NCI-H1436 (cell line): ENCODE results near the gene ZNRD2.

Experiments
- DNase-seq: peaks from one replicate; lab custom pipeline; 2025; lab: John Stamatoyannopoulos, UW

The ZNRD2 gene

DNA sequence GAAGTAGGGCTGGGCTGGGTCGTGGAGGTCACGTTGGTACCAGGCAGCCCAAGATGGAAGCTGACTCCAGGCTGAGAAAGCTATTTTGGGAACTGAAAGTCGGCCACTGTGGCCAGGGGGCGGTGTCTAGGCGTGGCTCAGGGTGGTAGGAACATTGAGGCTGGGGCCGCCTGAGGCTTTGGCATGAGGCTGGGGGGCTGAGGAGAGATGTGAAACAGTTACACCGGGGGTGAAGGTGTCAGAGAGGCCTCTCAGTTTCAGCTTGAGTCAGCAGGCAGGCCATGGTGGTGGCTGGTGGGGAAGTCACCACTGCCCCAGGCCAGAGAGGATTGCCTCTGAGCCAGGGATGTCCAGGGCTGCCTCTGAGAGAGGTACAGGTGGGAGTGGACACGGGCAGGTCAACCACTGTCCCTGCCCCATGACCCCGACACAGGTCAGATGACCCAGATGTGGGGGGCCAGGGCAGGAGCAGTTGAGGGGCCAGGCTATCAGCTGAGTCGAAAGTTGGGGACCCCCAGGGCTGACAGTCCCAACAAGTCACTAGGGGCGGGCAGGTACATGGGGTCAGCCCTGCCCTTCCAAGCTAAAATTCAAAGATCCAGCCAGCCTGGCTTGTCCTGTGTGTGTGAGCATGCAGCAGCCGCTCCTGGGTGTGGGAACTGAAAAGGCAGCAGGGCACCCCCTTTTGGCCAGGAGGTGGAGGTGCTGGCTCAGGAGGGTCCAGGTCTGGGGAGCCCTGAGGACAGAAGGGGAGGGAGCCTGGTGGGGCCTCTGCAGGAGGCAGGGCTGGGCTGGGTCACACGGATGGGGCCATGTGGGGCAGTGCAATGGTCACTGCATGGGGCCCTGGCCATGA, 18.1 kb downstream of the ZNRD2 start:
- no peak for DNase-seq

DNA sequence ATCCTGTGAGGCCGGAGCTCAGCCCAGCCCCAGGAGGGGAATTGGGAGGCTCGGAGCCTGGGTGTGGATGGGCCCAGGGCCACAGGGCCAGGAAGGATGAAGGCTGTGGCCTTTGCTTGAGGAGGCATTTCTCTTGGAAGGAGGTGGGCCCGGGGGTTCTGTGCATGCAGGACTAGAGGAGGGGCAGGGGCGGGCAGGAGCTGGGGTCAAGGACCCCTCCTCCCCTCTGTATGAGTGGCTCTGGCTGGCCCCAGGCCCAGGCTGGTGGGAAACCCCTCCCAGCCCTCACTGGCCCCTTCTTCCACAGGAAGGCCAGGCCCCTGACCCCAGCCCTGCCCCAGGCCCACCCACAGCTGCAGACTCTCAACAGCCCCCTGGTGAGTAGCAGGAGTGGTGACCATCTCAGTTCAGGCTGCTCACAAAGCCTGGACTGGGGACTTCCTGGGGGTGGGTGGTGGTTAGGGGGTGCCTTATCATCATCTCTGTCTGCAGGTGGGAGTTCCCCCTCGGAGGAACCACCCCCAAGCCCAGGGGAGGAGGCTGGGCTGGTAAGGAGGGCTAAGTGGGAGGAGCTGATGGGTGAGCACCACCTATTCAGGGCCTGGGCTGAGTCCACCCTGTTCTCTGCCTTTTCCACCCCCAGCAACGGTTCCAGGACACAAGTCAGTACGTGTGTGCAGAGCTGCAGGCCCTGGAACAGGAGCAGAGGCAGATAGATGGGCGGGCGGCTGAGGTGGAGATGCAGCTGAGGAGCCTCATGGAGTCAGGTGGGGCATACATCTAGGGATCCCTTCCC, 19.4 kb downstream of the ZNRD2 start:
- no peak for DNase-seq

DNA sequence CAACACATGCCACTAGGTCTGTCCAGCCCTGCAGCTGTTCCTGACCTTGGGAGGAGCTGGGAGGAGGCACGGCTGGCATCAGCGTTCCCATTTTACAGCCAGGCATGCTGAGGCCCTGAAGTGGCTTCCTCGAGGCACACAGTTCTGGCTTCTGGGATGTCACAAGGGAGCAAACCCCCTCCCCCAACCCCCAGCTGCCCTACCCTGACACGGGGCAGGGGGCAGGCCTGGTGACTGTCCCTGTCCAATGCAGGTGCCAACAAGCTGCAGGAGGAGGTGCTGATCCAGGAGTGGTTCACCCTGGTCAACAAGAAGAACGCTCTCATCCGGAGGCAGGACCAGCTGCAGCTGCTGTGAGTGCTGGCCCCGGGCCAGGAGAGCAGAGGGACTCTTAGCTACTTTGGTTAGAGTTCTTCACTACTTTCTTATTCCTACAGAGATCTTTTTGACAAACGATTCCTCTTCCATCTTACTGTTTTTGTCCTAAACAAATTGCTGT, 20.0 kb downstream of the ZNRD2 start:
- DNase-seq = no peak

DNA sequence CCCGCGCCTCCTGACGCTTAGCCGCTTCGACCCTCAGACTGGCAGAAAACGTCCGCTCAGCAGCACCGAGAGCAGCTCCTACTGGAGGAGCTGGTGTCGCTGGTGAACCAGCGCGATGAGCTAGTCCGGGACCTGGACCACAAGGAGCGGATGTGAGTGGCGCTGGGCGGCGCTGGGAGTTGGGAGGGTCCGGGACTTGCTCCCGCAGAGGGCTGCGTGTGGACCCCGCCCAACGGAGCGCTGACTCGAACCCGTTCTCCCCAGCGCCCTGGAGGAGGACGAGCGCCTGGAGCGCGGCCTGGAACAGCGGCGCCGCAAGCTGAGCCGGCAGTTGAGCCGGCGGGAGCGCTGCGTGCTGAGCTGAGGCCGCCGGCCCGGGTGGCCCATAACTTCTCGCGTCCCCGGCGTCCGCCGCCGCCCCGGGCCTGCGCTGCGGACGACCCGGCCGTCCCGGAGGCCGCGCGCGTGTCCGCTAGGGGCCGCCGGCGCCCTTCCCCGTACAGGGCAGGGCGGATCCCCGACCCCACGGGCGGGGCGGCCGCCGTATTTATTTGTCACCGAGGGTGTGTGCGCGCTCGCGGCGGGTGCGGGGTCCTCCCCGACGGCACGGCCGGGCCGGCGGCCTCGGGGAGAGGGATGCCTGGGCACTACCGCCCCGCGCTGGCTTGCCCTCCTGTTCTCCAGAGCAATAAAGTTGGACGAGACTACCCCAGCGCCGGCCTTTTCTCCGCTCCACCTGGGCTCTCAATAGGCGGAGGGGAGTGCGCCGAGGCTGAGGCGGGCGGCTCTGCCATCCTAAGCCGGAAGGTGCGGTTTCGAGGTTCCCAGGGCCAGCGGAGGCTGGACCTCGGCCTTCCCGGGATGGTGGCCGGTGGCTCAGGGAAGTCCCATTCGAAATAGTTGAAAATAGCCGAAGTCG, 21.9 kb downstream of the ZNRD2 start:
- no peak for DNase-seq

DNA sequence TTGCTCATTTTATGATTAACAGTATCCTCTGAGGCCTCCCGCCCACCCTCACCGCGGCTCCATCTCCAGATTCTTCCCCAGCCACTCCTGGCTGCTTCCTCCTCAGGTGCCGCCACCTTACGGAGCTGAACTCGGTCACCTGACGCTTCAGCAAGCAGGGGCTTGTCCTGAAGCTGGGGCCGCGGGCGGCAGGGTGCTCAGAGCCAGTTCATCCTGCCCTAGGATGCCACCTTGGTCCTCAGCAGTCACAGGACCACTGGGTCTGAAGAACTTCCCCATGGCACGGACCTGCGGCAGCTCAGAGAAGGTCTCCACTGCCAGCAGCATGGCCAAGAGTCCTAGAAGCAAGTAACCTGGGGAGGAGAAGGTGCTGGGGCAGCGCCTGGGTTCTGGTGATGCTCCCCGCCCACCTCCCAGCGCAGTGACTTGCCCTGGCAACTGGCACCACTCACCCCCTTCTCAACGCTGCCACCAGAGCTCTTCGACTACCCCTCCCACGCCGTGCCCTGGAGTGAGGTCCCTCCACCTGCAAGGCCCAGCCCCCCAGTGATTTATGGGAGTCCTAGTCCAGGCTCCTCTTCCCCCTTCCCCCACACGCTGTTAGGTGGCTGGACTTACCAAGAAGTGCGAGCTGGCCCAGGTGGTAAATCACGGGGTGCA, 22.7 kb downstream of the ZNRD2 start:
- no peak for DNase-seq

DNA sequence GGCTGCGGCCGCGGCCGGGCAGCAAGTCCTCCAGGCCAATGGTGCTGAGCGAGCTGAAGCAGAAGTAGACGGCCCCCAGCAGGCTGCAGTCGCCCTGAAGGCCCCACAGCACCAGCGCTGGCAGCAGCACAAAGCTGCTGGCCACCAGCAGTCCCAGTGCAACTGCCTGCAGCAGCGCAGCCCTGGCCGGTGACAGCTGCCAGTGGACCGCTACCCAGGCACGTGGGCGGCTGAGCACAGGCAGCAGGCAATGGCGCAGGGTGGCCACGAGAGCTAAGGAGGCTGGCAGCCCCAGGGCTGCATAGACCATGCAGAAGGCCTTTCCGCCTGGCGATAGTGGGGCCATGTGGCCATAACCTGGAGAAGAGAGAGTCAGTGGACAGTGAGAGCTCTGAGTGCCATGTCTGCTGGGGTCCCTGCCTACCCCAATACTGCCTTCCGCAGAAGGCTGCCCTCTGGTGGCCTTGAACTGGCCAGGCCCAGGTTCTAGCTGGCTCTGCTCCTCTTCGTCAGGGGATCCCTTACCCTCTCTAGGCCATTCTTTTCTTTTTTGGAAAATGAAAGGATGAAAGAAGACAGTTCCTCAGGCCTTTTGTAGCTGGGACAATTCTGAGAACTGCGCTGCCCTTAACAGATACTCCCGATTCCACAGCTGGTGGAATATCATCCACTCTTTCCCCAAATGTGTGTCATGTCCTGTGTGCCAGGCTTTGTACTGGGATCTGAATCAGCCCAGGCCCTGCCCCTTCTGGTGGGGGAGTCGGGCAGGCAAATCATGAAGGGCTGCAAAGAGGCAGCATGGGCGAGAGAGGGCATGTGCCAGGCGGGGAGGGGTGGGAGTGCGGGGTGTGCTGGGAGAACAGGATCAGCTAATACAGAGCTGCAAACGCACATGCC, 23.5 kb downstream of the ZNRD2 start:
- no peak for DNase-seq

DNA sequence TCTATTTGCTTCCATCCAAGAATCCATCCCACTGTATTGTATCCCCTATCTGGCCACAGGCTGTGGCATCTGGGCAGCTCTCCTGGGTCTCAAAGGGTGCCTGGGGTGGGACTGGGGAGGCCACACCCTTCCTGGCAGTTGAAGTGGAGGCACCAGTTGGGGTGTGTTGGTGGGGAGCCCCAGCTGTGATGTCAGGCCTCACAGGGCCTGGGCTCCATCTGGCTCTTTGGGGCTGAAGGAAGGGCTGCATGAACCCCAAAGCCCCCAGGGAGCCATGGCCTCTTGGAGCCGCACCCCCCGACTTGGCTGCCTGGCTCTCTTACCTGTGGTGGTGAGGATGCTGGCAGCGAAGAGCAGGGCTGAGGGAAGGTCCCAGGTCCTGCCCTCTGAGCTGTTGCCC, 24.9 kb downstream of the ZNRD2 start:
- DNase-seq = no peak

DNA sequence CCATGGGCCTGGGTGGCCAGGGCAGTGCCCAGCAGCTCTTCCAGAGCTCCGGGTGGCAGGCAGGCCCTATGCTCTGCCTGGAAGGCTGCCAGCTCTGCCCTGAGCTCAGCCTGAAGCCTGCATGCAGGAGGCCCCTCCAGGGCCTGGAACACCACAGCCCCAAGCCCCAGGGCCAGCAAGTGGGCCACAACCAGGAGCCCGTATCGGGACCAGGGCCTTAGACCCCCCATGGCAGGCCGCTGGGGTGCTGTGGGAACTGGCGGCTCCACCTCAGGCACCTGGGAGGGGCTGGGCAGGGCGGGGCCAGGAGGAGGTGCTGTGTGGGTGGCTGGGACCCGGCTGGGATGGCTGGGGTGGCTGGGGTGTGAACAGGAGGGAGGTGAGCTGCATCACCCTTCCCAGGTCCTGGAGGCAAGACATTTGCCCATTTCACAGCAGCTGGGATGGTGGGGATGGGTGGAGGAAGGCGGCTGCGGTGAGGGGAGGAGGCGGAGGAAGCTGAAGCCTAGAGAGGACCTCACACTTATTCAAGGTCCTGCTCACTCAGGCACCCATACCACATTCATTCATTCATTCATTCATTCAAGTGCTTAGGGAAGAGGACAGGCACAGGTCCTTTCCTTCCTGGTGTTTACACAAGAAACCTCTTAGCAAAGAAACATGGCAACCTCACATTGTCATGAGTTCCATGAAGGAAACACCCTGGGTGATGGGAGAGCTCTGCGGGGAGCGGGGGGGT, 25.4 kb downstream of the ZNRD2 start, which contains the start of gene KCNK7:
KCNK7 (minus strand) TSS at position 258 of the 739 bp plus-strand sequence; CDS start at position 230, 28 bp downstream.
- DNase-seq = no peak

DNA sequence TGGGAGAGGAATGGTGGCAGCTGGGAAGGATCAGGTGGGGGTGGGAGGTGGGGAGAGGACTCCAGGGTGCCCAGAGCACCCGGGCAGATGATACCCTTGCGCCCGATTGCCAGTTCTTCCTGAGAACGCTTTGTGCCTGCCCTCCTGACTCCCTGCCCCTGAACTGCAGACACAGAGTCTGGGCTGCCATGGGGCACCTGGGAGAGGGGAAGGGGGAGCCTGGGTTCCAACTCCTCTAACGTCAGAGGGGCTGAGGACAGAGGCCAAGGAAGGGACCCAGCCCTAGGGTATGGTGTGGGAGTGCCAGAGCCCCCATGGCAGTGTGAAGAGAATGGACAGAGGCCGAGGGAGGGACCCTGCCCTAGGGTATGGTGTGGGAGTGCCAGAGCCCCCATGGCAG, 26.2 kb downstream of the ZNRD2 start:
- DNase-seq = no peak

DNA sequence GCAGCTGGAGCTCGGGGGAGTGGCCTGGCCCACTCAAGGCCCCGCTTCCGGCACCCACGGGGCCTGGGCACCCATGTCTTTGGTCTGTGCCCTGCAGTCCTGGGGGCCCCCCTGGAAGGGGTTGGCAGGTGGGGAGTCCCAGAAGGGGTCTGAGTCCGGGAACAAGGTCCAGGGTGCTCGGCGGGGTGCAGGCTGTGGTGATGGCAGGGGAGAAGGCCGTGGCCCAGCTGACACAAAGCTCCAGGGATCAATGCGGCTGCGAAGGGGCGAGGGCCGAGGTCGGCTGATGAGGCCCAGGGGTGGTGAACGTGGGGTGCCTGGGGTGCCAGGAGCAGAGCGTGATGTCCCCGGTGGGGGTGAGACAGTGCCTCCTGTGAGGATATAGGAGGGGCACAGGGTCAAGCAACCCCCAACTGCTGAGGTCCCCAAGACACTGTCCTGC, 28.0 kb downstream of the ZNRD2 start:
- no peak for DNase-seq

DNA sequence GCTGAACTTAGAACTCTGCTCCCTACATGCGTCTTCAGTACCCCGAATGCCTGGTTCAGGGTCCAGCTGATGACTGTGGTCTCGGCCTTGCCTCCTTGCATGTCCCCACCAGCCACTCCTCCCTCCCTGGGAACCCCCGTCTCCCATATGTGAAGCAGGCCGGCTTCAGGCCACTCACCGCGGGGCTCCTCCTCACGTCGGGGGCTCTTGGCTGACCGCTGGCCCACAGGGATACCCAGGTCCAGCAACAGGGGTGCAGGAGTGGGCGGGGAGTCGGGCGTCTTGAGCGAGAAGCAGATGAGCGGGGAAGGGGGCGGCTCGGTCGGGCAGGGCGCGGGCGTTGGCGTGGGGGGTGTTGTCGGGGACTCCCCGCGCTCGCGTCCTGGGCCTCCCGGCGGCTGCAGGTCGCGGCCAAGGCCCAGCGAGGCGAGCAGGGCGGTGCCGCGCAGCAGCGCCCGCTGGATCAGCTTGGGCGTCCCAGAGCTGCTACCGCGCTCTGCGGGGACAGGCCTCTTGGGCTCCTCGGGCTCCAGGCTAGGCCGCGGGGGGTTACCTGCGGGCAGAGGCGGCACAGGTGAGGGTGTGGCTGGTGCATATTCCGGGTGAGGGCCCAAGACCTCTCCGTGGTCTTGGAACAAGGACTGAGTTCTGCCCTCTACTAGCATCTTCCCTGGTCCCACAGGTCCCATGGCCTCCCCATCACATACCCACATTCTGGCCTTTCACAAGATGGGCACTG, 29.1 kb downstream of the ZNRD2 start:
- DNase-seq = no peak

DNA sequence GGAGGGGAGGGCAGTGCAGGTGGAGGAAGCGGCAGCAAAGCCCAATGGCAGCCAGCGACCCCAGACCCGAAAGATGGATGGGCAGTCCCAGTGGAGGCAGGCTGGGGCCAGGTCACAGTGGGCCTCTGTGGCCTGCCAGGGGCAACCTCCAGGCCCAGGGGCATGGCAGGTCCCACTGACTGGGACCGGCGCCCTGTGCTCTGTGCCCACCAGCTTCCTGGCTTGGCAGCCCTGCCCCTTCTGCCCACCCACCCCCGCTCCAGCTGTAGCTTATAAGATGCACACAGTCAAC, 29.6 kb downstream of the ZNRD2 start:
- DNase-seq = no peak

DNA sequence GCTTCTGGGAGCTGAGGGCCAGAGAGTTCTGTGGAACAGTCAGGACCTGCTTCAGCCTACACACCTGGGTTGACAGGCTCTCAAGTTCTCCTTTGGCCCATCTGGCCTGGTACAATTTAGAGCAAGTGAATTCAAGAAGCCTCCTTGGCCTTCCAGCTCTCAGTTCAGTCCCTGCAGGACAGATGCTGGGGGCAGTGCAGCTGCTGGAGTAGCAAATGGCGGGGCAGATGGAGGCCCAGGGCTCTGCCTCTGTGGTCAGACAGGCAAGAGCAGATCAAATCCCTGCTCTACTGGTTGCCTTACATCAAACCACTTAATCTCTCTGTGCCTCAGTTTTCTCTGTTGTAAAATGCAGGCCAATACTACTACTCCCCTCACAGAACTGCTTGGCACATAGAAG, 34.0 kb downstream of the ZNRD2 start:
- DNase-seq = no peak

DNA sequence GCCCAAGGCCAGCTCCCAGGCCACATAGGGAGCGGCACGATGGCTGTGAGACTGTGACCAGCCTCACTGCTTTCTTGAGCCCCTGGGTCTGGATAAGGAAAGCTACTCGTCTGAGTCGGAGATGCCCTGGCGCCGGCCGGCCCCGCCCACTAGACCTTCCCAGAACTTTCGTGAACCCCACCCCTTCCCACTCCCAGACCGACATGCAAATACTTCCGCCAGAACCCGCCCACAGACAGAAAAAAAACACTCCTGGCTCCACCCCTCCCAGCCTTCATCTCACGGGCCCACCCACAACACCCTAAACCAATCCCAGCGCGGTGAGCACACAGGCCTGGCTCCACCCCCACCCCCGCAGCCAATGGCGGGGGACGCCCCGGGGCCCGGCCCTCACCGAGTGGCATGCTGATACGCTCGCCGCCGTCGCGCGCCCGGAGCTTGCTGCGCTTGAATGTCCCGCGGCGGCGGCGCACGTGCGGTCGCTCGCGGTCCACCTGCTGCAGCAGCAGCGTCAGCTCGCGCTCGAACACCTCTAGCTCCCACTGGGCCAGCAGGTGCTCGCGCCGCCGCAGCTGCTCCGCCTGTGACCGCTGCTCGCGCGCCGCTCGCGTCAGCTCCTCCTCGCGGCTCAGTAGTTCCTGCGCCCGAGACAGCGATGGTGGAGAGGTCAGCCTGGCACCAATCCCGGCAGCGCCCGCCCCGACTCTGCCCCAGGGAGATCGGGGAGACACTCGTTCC, 36.8 kb downstream of the ZNRD2 start:
- no peak for DNase-seq

DNA sequence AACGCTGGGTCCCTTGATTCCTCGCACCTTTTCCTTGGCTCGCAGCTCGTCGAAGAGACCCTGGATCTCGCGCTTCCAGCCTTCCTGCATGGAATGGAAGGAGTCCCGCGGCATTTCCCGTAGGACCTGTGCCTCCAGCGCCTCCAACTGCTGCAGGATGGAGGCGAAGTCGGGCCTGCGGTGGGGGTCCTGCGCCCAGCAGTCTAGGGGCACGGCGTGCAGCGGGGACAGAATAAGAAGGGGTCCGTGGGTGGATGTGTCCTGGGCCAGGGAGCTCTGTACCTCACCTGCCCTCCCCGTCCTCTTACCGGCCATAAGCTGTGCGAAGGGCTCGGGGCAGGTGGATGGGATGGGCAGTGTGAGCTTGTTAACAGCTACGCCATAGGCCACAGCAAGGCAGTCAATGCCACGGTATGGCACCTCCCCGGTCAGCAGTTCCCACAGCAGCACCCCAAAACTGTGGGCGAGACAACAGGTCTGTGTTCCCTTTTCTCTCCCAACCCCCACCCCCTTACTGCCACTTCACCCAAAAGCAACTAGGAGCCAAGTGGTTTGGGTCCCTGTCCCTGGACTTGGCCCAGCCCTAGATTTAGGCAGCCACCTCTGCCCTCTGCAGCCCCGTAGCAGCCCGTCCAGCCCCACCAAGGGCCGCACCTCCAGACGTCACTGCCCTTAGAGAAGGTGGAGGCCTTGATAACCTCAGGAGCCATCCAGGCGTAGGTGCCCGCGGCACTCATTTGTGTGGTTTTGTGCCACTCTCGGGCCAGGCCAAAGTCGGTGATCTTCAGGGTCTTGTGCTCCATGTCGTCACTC, 37.5 kb downstream of the ZNRD2 start:
- DNase-seq = no peak

DNA sequence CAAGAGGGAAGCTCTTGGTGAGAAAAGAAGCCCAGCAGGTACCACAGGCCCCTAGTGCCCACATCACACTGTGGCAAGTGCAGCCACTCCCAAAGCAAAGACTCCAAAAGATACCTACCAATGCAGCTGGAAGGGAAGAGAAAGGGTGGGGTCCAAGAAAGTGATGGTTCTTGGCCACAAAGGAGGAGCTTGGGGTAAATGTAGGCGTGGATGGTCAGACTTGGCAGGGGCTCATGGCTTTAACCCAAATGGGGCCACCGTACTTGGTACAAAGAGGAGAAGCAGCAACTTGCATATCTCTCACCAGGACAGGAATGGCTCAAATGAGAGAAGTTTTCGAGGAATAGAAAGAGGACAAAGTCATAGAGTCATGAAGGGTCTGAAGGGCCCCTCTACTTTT, 39.0 kb downstream of the ZNRD2 start:
- no peak for DNase-seq

DNA sequence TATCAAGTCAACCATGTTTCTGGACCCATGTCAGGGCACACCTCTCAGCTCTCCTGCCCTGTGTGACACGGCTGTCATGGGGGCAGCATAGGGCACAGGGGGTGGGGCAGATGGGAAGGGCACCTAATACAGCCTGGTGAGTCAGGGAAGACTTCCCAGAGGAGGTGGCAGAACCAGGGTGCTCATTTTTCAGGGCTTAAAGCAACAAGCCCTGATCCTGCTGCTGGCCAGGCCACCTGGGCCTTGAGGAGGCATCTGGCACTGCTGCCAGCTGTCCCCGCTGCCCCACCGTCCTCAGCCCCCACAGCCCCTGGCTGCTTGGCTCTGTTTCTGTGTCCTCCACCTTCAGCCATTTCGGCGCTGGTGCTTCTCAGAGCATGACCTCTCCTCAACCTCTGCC, 39.4 kb downstream of the ZNRD2 start:
- DNase-seq = no peak

DNA sequence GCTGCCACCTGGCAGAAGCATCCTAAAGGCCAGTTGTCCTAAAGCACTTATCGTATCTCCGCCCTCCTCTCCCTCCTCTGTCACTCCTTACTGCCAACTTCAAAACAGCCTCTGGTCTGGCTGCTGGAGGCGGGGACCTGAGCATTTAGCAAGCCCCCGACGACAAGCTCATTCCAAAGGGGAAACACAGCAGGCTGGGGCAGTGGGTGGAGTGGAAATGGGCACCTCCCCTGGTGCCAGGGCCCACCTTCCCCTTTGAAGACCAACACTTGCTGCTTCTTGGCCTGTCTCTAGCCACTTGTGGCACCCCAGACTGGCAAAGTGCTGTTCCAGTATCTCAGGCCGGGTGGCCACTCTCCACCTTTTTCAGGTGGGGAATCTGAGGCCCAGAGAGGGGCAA, 40.1 kb downstream of the ZNRD2 start:
- no peak for DNase-seq
